GM23338 (cell line): ENCODE data around the gene ARR3. TPM values are rescaled to one million over a fixed set of nuclear protein-coding genes. Genes with fewer than 3 reads are reported as not detected.

Experiments
- ATAC-seq: fragments of 200-7000 bp; cut with Tn5 transposase; 3 replicates; pipeline ENCODE4 v1.9.1; 2020
- DNase-seq: peaks from one replicate; pipeline ENCODE4 v3.0.0-alpha.2; 2015; ENCODE audit warnings: low spot score
- H2AFZ ChIP-seq: fragments of 200-600 bp; sonication (generic); 2 replicates; pipeline ENCODE4 v1.8.0; 2016; ENCODE audit warnings: antibody characterized with exemption, mild to moderate bottlenecking, moderate library complexity
- H3F3A ChIP-seq: fragments of 200-600 bp; sonication (generic); replicated peaks from 2 replicates; pipeline ENCODE4 v1.8.0; 2017; ENCODE audit warnings: antibody characterized with exemption, mixed run types, low read depth
- H3K27ac ChIP-seq: fragments of 200-600 bp; sonication (generic); 2 replicates; pipeline ENCODE4 v1.6.1; 2016; ENCODE audit warnings: low read depth
- H3K27me3 ChIP-seq: fragments of 200-600 bp; sonication (generic); 2 replicates; pipeline ENCODE4 v1.8.0; 2016; ENCODE audit warnings: mild to moderate bottlenecking, mixed run types, moderate library complexity; ENCODE audit not compliant: insufficient read depth
- H3K36me3 ChIP-seq: fragments of 200-600 bp; sonication (generic); 2 replicates; pipeline ENCODE4 v1.8.0; 2016; ENCODE audit warnings: mild to moderate bottlenecking; ENCODE audit not compliant: insufficient read depth
- H3K4me1 ChIP-seq: fragments of 200-600 bp; sonication (generic); 2 replicates; pipeline ENCODE4 v1.8.0; 2016; ENCODE audit warnings: mild to moderate bottlenecking, moderate library complexity; ENCODE audit not compliant: insufficient read depth
- H3K4me2 ChIP-seq: fragments of 200-600 bp; sonication (generic); 2 replicates; pipeline ENCODE4 v1.7.1; 2017; ENCODE audit warnings: mixed run types
- H3K4me3 ChIP-seq: fragments of 200-600 bp; sonication (generic); 2 replicates; pipeline ENCODE4 v1.6.1; 2016; ENCODE audit warnings: mixed run types
- H3K79me2 ChIP-seq: fragments of 200-600 bp; sonication (generic); replicated peaks from 2 replicates; pipeline ENCODE4 v1.8.0; 2017; ENCODE audit warnings: mild to moderate bottlenecking; ENCODE audit not compliant: insufficient read depth
- H3K9me2 ChIP-seq: fragments of 200-600 bp; sonication (generic); 2 replicates; pipeline ENCODE4 v1.8.0; 2017; ENCODE audit not compliant: insufficient read depth
- H4K20me1 ChIP-seq: fragments of 200-600 bp; sonication (generic); replicated peaks from 2 replicates; pipeline ENCODE4 v1.8.0; 2017; ENCODE audit warnings: mild to moderate bottlenecking; ENCODE audit not compliant: insufficient read depth
- H3K27ac Mint-ChIP-seq: 2 replicates; pipeline ENCODE4 v1.8.0; 2020; ENCODE audit warnings: inconsistent platforms, mild to moderate bottlenecking, moderate library complexity, mixed read lengths
- H3K27me3 Mint-ChIP-seq: 3 replicates; pipeline ENCODE4 v1.8.0; 2022; ENCODE audit warnings: low read depth, mild to moderate bottlenecking, moderate library complexity, mixed read lengths, inconsistent platforms; ENCODE audit not compliant: insufficient read depth, poor library complexity
- H3K36me3 Mint-ChIP-seq: 3 replicates; pipeline ENCODE4 v1.8.0; 2021; ENCODE audit warnings: low read depth, mild to moderate bottlenecking, inconsistent platforms, moderate library complexity, mixed read lengths
- H3K4me1 Mint-ChIP-seq: 3 replicates; pipeline ENCODE4 v1.8.0; 2020; ENCODE audit warnings: mild to moderate bottlenecking, inconsistent platforms, mixed read lengths
- H3K4me3 Mint-ChIP-seq: 3 replicates; pipeline ENCODE4 v1.8.0; 2021; ENCODE audit warnings: moderate library complexity, mild to moderate bottlenecking, inconsistent platforms, mixed read lengths
- H3K9me3 Mint-ChIP-seq: 3 replicates; pipeline ENCODE4 v1.8.0; 2020; ENCODE audit warnings: moderate library complexity, mild to moderate bottlenecking, inconsistent platforms, mixed read lengths
- ETS1 ChIP-seq: IDR thresholded peaks from 2 replicates; pipeline ENCODE4 v1.6.1; 2016; ENCODE audit warnings: antibody characterized with exemption
- EZH2 ChIP-seq: fragments of 200-600 bp; sonication (generic); IDR thresholded peaks from one replicate; pipeline ENCODE4 v1.8.0; 2017; ENCODE audit warnings: antibody characterized with exemption, mild to moderate bottlenecking, low read depth; ENCODE audit not compliant: unreplicated experiment
- EZH2phosphoT487 ChIP-seq: fragments of 200-600 bp; sonication (generic); IDR thresholded peaks from one replicate; pipeline ENCODE4 v1.8.1; 2018; ENCODE audit warnings: antibody characterized with exemption; ENCODE audit not compliant: unreplicated experiment
- JUNB ChIP-seq: IDR thresholded peaks from one replicate; pipeline ENCODE4 v1.6.1; 2016; ENCODE audit warnings: antibody characterized with exemption; ENCODE audit not compliant: unreplicated experiment
- NANOG ChIP-seq: IDR thresholded peaks from 2 replicates; pipeline ENCODE4 v1.6.1; 2016; ENCODE audit warnings: antibody characterized with exemption, borderline replicate concordance
- POLR2AphosphoS5 ChIP-seq: IDR thresholded peaks from 2 replicates; pipeline ENCODE4 v1.6.1; 2016; ENCODE audit warnings: antibody characterized with exemption, low read depth
- REST ChIP-seq: IDR thresholded peaks from one replicate; pipeline ENCODE4 v1.6.1; 2018; ENCODE audit warnings: antibody characterized with exemption; ENCODE audit not compliant: unreplicated experiment
- ZNF114 ChIP-seq: fragments of 250-450 bp; sonication (Bioruptor Pico); IDR thresholded peaks from 2 replicates; pipeline ENCODE4 v1.5.0; 2020; ENCODE audit warnings: mild to moderate bottlenecking, moderate library complexity
- polyA plus RNA-seq: library from polyadenylated mRNA; unstranded; fragments of >200 nt; fragmentation: Nextera tagmentation; extraction: Ambion mirVana; gene quantifications from 2 replicates; pipeline ENCODE4 v1.2.1, GENCODE V29; 2016
- total RNA-seq: library from RNA; depleted of rRNA; stranded (reverse); fragments of >200 nt; shearing (Covaris generic); gene quantifications from 2 replicates; pipeline ENCODE4 v1.2.3, GENCODE V29; 2014
- TF ChIP-seq, protein P1 (sequence below): fragments of 250-450 bp; sonication (Bioruptor Pico); IDR thresholded peaks from 2 replicates; pipeline ENCODE4 v1.5.0; 2020; ENCODE audit warnings: mild to moderate bottlenecking, moderate library complexity

ARR3 gene
- total and polyA plus RNA-seq, 2 experiments from 2014 or later: not detected

DNA sequence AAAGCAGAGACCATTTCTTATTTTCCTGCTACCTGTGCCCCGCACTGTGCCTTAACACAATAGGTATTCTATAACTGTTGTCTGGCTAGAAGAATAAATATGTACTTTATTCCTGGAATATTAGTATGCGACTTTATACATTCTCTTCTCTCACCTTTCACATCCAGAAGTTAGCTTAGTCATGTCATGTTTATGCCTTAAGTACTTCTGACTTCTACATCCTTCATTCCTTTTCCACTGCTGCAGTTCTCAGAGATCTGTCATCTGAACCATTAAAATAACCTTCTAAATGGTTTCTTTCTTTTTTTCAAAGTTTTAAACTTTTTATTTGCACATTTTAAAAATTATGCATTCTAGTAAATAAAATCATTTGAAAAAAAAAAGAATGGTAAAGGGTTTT lies 56.2 kb downstream of the ARR3 start:
- DNase-seq: no peak
- Mint-ChIP-seq H3K4me1 (peaks cover 2% of the 10 kb centered on the region; the same call in 2 of the 3 replicates), H3K27ac (no peak overlapping the region), H3K27me3 (no peaks in the 10 kb centered on the region), H3K9me3 (no peaks in the 10 kb centered on the region), H3K36me3 (no peaks in the 10 kb centered on the region), H3K4me3 (no peak overlapping the region)
- H3K27me3 ChIP-seq: no peaks in the 10 kb centered on the region
- H3K9me2 ChIP-seq: no peaks in the 10 kb centered on the region
- no peaks in the 10 kb centered on the region for H3K36me3 ChIP-seq
- no peak overlapping the region for H3K4me2 ChIP-seq
- H3K4me3 ChIP-seq: no peak overlapping the region
- H3K27ac ChIP-seq: no peak overlapping the region
- no peaks in the 10 kb centered on the region for H3K79me2 ChIP-seq
- H4K20me1 ChIP-seq: no peaks in the 10 kb centered on the region
- no peak for ATAC-seq
- no peaks in the 10 kb centered on the region for H3K4me1 ChIP-seq
- no peaks in the 10 kb centered on the region for H3F3A ChIP-seq
- no peak overlapping the region for H2AFZ ChIP-seq
- TF ChIP-seq EZH2phosphoT487 (no peak), JUNB (no peak), EZH2 (no peak), NANOG (no peak), POLR2AphosphoS5 (no peak), ETS1 (no peak), ZNF114 (CRISPR knock-in tag) (no peak), REST (no peak)
- TF ChIP-seq, protein P1, sequence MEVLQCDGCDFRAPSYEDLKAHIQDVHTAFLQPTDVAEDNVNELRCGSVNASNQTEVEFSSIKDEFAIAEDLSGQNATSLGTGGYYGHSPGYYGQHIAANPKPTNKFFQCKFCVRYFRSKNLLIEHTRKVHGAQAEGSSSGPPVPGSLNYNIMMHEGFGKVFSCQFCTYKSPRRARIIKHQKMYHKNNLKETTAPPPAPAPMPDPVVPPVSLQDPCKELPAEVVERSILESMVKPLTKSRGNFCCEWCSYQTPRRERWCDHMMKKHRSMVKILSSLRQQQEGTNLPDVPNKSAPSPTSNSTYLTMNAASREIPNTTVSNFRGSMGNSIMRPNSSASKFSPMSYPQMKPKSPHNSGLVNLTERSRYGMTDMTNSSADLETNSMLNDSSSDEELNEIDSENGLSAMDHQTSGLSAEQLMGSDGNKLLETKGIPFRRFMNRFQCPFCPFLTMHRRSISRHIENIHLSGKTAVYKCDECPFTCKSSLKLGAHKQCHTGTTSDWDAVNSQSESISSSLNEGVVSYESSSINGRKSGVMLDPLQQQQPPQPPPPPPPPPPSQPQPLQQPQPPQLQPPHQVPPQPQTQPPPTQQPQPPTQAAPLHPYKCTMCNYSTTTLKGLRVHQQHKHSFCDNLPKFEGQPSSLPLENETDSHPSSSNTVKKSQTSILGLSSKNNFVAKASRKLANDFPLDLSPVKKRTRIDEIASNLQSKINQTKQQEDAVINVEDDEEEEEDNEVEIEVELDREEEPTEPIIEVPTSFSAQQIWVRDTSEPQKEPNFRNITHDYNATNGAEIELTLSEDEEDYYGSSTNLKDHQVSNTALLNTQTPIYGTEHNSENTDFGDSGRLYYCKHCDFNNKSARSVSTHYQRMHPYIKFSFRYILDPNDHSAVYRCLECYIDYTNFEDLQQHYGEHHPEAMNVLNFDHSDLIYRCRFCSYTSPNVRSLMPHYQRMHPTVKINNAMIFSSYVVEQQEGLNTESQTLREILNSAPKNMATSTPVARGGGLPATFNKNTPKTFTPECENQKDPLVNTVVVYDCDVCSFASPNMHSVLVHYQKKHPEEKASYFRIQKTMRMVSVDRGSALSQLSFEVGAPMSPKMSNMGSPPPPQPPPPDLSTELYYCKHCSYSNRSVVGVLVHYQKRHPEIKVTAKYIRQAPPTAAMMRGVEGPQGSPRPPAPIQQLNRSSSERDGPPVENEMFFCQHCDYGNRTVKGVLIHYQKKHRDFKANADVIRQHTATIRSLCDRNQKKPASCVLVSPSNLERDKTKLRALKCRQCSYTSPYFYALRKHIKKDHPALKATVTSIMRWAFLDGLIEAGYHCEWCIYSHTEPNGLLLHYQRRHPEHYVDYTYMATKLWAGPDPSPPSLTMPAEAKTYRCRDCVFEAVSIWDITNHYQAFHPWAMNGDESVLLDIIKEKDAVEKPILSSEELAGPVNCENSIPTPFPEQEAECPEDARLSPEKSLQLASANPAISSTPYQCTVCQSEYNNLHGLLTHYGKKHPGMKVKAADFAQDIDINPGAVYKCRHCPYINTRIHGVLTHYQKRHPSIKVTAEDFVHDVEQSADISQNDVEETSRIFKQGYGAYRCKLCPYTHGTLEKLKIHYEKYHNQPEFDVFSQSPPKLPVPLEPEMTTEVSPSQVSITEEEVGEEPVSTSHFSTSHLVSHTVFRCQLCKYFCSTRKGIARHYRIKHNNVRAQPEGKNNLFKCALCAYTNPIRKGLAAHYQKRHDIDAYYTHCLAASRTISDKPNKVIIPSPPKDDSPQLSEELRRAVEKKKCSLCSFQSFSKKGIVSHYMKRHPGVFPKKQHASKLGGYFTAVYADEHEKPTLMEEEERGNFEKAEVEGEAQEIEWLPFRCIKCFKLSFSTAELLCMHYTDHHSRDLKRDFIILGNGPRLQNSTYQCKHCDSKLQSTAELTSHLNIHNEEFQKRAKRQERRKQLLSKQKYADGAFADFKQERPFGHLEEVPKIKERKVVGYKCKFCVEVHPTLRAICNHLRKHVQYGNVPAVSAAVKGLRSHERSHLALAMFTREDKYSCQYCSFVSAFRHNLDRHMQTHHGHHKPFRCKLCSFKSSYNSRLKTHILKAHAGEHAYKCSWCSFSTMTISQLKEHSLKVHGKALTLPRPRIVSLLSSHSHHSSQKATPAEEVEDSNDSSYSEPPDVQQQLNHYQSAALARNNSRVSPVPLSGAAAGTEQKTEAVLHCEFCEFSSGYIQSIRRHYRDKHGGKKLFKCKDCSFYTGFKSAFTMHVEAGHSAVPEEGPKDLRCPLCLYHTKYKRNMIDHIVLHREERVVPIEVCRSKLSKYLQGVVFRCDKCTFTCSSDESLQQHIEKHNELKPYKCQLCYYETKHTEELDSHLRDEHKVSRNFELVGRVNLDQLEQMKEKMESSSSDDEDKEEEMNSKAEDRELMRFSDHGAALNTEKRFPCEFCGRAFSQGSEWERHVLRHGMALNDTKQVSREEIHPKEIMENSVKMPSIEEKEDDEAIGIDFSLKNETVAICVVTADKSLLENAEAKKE (CRISPR knock-in tag): no peak
